ENCODE results near the gene SPATA19. TPM values are rescaled to one million over a fixed set of nuclear protein-coding genes. Genes with fewer than 3 reads are reported as not detected.
A peak's percentile ranks its signal among the peaks of the same experiment; 100 is the strongest.

Gene SPATA19
- total RNA-seq, 1 experiment from 2014 or later: not detected

DNA sequence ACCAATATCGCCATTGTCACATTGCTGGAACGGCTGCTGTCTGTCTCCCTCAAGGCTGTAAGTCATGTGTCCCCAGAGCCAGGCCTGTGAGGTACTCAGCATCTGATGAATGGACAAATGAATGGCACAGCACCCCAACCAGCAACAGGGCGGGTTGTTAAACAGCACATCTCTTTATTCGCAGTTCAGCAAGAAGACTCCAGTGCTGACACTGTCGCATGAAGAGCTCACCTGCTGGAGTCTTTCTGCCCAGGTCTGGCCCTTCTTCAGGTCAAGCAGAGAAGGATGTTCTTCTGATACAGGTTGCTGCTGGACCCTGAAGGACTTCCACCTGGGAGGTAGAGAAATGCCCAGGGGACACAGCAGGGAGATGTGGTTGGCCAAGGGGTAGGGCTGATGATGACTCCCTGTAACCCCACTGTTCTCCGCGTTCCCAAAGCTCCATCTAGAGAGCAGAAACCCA is 4.8 kb downstream of the SPATA19 start:
- no peak overlapping the region for H3K4me3 ChIP-seq (ENCODE audit: low read depth, low read length, poor library complexity, severe bottlenecking)
- ChIA-PET POLR2A (ENCODE audit: low non-redundant PET) (interaction anchor here (0.7 kb wide), 1 partner anchor 1637 kb away, joined by 4 read pairs; no protein-coding TSS in a partner anchor), CTCF (no interaction called here)
- no peak for TF ChIP-seq EZH2 (IDR thresholded peaks at IDR 0.05; ENCODE audit: borderline replicate concordance, low read depth, low read length, poor library complexity, severe bottlenecking)
- TF ChIP-seq CTCF (conservative IDR thresholded peaks at IDR 0.05; ENCODE audit: low read depth, low read length): no peak
- no peaks in the 10 kb centered on the region for H3K9me3 ChIP-seq (ENCODE audit: low read depth, low read length, poor library complexity, severe bottlenecking)
- H3K27me3 ChIP-seq (replicated peaks; ENCODE audit: insufficient read depth, low read depth, low read length, poor library complexity): peaks cover 11% of the 10 kb centered on the region
- no peak overlapping the region for H3K27ac ChIP-seq (ENCODE audit: low read depth, low read length, poor library complexity, severe bottlenecking)
- H3K4me1 ChIP-seq (ENCODE audit: insufficient read depth, low read length, poor library complexity, severe bottlenecking): no peaks in the 10 kb centered on the region
- DNase-seq (ENCODE audit: low spot score): no peak
- no TSS peak for BruUV-seq (replicated peaks)
- intact Hi-C loops (cut with micrococcal nuclease; ENCODE audit: unreplicated experiment): no loop called here
- H3K36me3 ChIP-seq (ENCODE audit: insufficient read depth, low read length, poor library complexity, severe bottlenecking): no peaks in the 10 kb centered on the region

GRCh38 chr11:133835593-133836548 is 9.4 kb downstream of the SPATA19 start:
- DNase-seq (ENCODE audit: low spot score): peak; percentile 15
- Histone ChIP-seq H3K36me3 (ENCODE audit: insufficient read depth, low read length, poor library complexity, severe bottlenecking) (no peaks in the 10 kb centered on the region), H3K27ac (ENCODE audit: low read depth, low read length, poor library complexity, severe bottlenecking) (no peak overlapping the region), H3K4me3 (ENCODE audit: low read depth, low read length, poor library complexity, severe bottlenecking) (no peak overlapping the region), H3K4me1 (ENCODE audit: insufficient read depth, low read length, poor library complexity, severe bottlenecking) (no peaks in the 10 kb centered on the region), H3K27me3 (replicated peaks; ENCODE audit: insufficient read depth, low read depth, low read length, poor library complexity) (no peaks in the 10 kb centered on the region), H3K9me3 (ENCODE audit: low read depth, low read length, poor library complexity, severe bottlenecking) (no peaks in the 10 kb centered on the region)
- BruUV-seq (replicated peaks): no TSS peak
- ChIA-PET POLR2A (ENCODE audit: low non-redundant PET) (no interaction called here), CTCF (interaction anchor here (1.0 to 1.6 kb wide), 3 partner anchors 701 to 758 kb away, joined by 3 to 5 read pairs (median 3); no protein-coding TSS in a partner anchor)
- TF ChIP-seq EZH2 (IDR thresholded peaks at IDR 0.05; ENCODE audit: borderline replicate concordance, low read depth, low read length, poor library complexity, severe bottlenecking) (no peak), CTCF (conservative IDR thresholded peaks at IDR 0.05; ENCODE audit: low read depth, low read length) (no peak)
- intact Hi-C loops (cut with micrococcal nuclease; ENCODE audit: unreplicated experiment): loop anchor here (1.0 kb wide), 2 partner anchors 702 to 758 kb away; no protein-coding TSS in a partner anchor

DNA sequence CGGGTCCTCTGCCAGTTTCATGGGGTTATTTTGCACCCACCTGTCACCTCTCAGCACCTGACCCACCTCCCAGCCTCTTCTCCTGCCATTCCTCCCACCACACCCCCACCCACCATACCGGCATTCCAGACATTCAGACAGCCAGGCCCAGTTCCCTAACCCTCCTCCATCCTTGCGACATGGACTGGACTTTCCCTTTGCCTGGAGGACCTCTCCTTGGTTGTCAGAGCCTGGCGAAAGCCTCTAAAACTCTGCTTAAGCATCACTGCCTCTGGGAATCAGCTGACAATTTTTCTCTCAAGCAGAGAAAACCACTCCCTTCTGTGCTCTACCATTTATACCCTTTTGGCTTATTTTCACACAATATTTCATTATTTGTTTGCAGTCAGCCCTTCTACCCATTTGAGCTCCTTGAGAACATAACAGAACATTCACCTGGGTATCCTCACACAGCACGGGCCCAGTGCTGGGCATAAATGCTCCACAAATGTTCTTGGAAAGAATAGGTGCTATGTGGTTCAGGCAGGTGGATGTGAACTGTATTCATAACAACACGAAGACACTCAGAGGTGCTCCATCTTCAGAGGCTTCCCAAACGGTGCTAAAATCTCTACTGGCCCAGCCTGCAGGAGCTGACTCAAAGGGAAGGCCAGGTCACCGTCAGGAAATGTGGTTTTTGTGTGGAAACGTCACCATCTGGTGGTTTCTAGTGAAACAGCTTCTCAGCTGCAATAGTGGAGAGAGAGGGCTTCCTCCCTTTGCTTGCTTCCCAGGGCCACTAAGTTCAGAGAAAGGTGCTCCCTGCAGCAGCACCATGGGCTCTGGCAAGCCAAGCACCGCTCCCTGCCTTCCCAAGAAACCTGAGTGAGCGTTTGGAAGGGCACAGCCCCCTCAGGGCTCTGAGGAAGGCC is 10.4 kb downstream of the SPATA19 start:
- no peaks in the 10 kb centered on the region for H3K9me3 ChIP-seq (ENCODE audit: low read depth, low read length, poor library complexity, severe bottlenecking)
- H3K4me3 ChIP-seq (ENCODE audit: low read depth, low read length, poor library complexity, severe bottlenecking): no peak overlapping the region
- DNase-seq (ENCODE audit: low spot score): peak; percentile 59
- POLR2A ChIA-PET (ENCODE audit: low non-redundant PET): no interaction called here
- no peak overlapping the region for H3K27ac ChIP-seq (ENCODE audit: low read depth, low read length, poor library complexity, severe bottlenecking)
- no peaks in the 10 kb centered on the region for H3K27me3 ChIP-seq (replicated peaks; ENCODE audit: insufficient read depth, low read depth, low read length, poor library complexity)
- CTCF ChIA-PET: interaction anchor here (0.7 to 1.6 kb wide), 4 partner anchors 689 to 757 kb away, joined by 3 to 5 read pairs (median 4); no protein-coding TSS in a partner anchor
- no TSS peak for BruUV-seq (replicated peaks)
- H3K36me3 ChIP-seq (ENCODE audit: insufficient read depth, low read length, poor library complexity, severe bottlenecking): no peaks in the 10 kb centered on the region
- TF ChIP-seq CTCF (conservative IDR thresholded peaks at IDR 0.05; ENCODE audit: low read depth, low read length) (peak; percentile 49), EZH2 (IDR thresholded peaks at IDR 0.05; ENCODE audit: borderline replicate concordance, low read depth, low read length, poor library complexity, severe bottlenecking) (no peak)
- no peaks in the 10 kb centered on the region for H3K4me1 ChIP-seq (ENCODE audit: insufficient read depth, low read length, poor library complexity, severe bottlenecking)
- intact Hi-C loops (cut with micrococcal nuclease; ENCODE audit: unreplicated experiment): loop anchor here (1.0 kb wide), 2 partner anchors 701 to 757 kb away; no protein-coding TSS in a partner anchor

All from A673 (cell line).